ENCODE measurements around the gene WDR38.

Gene WDR38

GRCh38 chr9:124869986-124870560 lies 16.8 kb downstream of the WDR38 start:
- Histone ChIP-seq H3K27me3 (ENCODE audit: control insufficient read depth, low read length) (no peaks in the 10 kb centered on the region), H3K9me3 (ENCODE audit: control insufficient read depth, insufficient read depth, low read length) (no peaks in the 10 kb centered on the region), H3F3A (ENCODE audit: control insufficient read depth, insufficient read depth) (peaks cover 6% of the 10 kb centered on the region), H3K27ac (ENCODE audit: low read depth, low read length) (peak overlapping the region; percentile 91), H3K4me1 (ENCODE audit: control insufficient read depth, low read length) (peaks cover 49% of the 10 kb centered on the region), H3K79me2 (ENCODE audit: control insufficient read depth, low read length) (peaks cover 79% of the 10 kb centered on the region), H3K9me2 (replicated peaks; ENCODE audit: control insufficient read depth, low read length) (no peaks in the 10 kb centered on the region), H3K36me3 (ENCODE audit: control insufficient read depth, low read length) (peaks cover 69% of the 10 kb centered on the region), H4K20me1 (ENCODE audit: control insufficient read depth, insufficient read depth, low read depth, low read length) (peaks cover 30% of the 10 kb centered on the region; the same call in 1 of the 2 replicates), H3K4me3 (ENCODE audit: low read length) (peak overlapping the region; percentile 75), H3K4me2 (ENCODE audit: low read length) (peak overlapping the region; percentile 91)
- TF ChIP-seq CTCF (IDR thresholded peaks at IDR 0.05; ENCODE audit: low read depth, low read length, poor library complexity, severe bottlenecking) (no peak), EZH2phosphoT487 (IDR thresholded peaks at IDR 0.05; ENCODE audit: borderline replicate concordance, low read length) (no peak)

- Histone ChIP-seq H4K20me1 (ENCODE audit: control insufficient read depth, insufficient read depth, low read depth, low read length) (peaks cover 30% of the 10 kb centered on the region; the same call in 1 of the 2 replicates), H3K27ac (ENCODE audit: low read depth, low read length) (peak overlapping the region; percentile 91)
Observed at GRCh38 chr9:124870723-124871122, 17.5 kb downstream of the WDR38 start.

GRCh38 chr9:124871156-124871561 lies 17.9 kb downstream of the WDR38 start:
- no peaks in the 10 kb centered on the region for H3K9me3 ChIP-seq (ENCODE audit: control insufficient read depth, insufficient read depth, low read length)
- peaks cover 30% of the 10 kb centered on the region; the same call in 1 of the 2 replicates for H4K20me1 ChIP-seq (ENCODE audit: control insufficient read depth, insufficient read depth, low read depth, low read length)
- peak overlapping the region; percentile 75 for H3K4me3 ChIP-seq (ENCODE audit: low read length)
- peaks cover 79% of the 10 kb centered on the region for H3K36me3 ChIP-seq (ENCODE audit: control insufficient read depth, low read length)
- peak overlapping the region; percentile 70; the same call in 1 of the 2 replicates for H3K27ac ChIP-seq (ENCODE audit: low read depth, low read length)
- H3K4me1 ChIP-seq (ENCODE audit: control insufficient read depth, low read length) = peaks cover 49% of the 10 kb centered on the region
- H3K27me3 ChIP-seq (ENCODE audit: control insufficient read depth, low read length) = no peaks in the 10 kb centered on the region
- H3K4me2 ChIP-seq (ENCODE audit: low read length) = peak overlapping the region; percentile 91
- H3K79me2 ChIP-seq (ENCODE audit: control insufficient read depth, low read length) = peaks cover 87% of the 10 kb centered on the region
- peaks cover 6% of the 10 kb centered on the region for H3F3A ChIP-seq (ENCODE audit: control insufficient read depth, insufficient read depth)
- no peaks in the 10 kb centered on the region for H3K9me2 ChIP-seq (replicated peaks; ENCODE audit: control insufficient read depth, low read length)
- TF ChIP-seq EZH2phosphoT487 (IDR thresholded peaks at IDR 0.05; ENCODE audit: borderline replicate concordance, low read length) (no peak), CTCF (IDR thresholded peaks at IDR 0.05; ENCODE audit: low read depth, low read length, poor library complexity, severe bottlenecking) (no peak)

More at GRCh38 chr9:124870723-124871122, 17.5 kb downstream of the WDR38 start:
- H3K9me2 ChIP-seq (replicated peaks; ENCODE audit: control insufficient read depth, low read length) = no peaks in the 10 kb centered on the region
- TF ChIP-seq EZH2phosphoT487 (IDR thresholded peaks at IDR 0.05; ENCODE audit: borderline replicate concordance, low read length) = no peak
- no peak for TF ChIP-seq CTCF (IDR thresholded peaks at IDR 0.05; ENCODE audit: low read depth, low read length, poor library complexity, severe bottlenecking)
- no peaks in the 10 kb centered on the region for H3K27me3 ChIP-seq (ENCODE audit: control insufficient read depth, low read length)
- peak overlapping the region; percentile 91 for H3K4me2 ChIP-seq (ENCODE audit: low read length)
- peaks cover 6% of the 10 kb centered on the region for H3F3A ChIP-seq (ENCODE audit: control insufficient read depth, insufficient read depth)
- peak overlapping the region; percentile 75 for H3K4me3 ChIP-seq (ENCODE audit: low read length)
- peaks cover 75% of the 10 kb centered on the region for H3K36me3 ChIP-seq (ENCODE audit: control insufficient read depth, low read length)
- H3K9me3 ChIP-seq (ENCODE audit: control insufficient read depth, insufficient read depth, low read length) = no peaks in the 10 kb centered on the region
- peaks cover 49% of the 10 kb centered on the region for H3K4me1 ChIP-seq (ENCODE audit: control insufficient read depth, low read length)
- peaks cover 86% of the 10 kb centered on the region for H3K79me2 ChIP-seq (ENCODE audit: control insufficient read depth, low read length)
